GM06990 (cell line): Measurements from ENCODE around the gene INO80E.

Experiments used
- DNase-seq: peaks from one replicate; pipeline ENCODE4 v3.0.0-alpha.2; 2011; ENCODE audit not compliant: insufficient read length; ENCODE audit errors: extremely low read depth
- H3K27me3 ChIP-seq: replicated peaks from 2 replicates; pipeline ENCODE4 v1.6.0; 2011; ENCODE audit warnings: low read length; ENCODE audit not compliant: control insufficient read depth, insufficient read depth
- H3K36me3 ChIP-seq: 2 replicates; pipeline ENCODE4 v1.5.1; 2011; ENCODE audit warnings: low read length; ENCODE audit not compliant: control insufficient read depth, insufficient read depth
- H3K4me3 ChIP-seq: replicated peaks from 2 replicates; pipeline ENCODE4 v1.5.1; 2011; ENCODE audit warnings: low read depth, mild to moderate bottlenecking, control low read depth, low read length
- TF ChIP-seq, protein P1 (sequence below): IDR thresholded peaks from 2 replicates; pipeline ENCODE4 v1.5.1; 2011; ENCODE audit warnings: low read length, control low read depth, mild to moderate bottlenecking, inconsistent platforms; ENCODE audit not compliant: insufficient read depth, poor library complexity, severe bottlenecking

The INO80E gene

DNA sequence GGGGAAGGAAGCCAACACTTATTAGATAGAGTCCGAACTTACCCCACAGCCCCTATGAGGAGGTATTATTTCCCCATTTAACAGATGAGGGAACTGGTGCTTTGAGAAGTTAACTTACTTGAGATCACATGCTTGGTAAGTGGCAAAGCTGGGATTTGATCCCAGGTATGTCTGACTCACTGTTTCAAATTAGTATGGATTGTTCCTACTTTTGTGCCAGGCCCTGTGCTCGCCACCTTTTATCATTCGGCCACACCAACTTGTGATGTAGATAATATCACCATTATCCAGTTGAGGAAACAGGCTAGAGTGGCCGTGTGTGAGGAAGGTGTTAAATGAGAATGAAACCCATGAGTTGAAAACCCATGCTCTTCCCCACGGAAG is 11.3 kb upstream of the INO80E start:
- H3K27me3 ChIP-seq = no peaks in the 10 kb centered on the region
- TF ChIP-seq, protein P1, sequence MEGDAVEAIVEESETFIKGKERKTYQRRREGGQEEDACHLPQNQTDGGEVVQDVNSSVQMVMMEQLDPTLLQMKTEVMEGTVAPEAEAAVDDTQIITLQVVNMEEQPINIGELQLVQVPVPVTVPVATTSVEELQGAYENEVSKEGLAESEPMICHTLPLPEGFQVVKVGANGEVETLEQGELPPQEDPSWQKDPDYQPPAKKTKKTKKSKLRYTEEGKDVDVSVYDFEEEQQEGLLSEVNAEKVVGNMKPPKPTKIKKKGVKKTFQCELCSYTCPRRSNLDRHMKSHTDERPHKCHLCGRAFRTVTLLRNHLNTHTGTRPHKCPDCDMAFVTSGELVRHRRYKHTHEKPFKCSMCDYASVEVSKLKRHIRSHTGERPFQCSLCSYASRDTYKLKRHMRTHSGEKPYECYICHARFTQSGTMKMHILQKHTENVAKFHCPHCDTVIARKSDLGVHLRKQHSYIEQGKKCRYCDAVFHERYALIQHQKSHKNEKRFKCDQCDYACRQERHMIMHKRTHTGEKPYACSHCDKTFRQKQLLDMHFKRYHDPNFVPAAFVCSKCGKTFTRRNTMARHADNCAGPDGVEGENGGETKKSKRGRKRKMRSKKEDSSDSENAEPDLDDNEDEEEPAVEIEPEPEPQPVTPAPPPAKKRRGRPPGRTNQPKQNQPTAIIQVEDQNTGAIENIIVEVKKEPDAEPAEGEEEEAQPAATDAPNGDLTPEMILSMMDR = no peak
- no peak for DNase-seq
- H3K36me3 ChIP-seq = peaks cover 56% of the 10 kb centered on the region
- H3K4me3 ChIP-seq = no peak overlapping the region

- TF ChIP-seq, protein P1 = no peak
- Histone ChIP-seq H3K27me3 (no peaks in the 10 kb centered on the region), H3K36me3 (peaks cover 52% of the 10 kb centered on the region), H3K4me3 (no peak overlapping the region)
- no peak for DNase-seq
These were observed 10.7 kb upstream of the INO80E start for GRCh38 chr16:29985271-29985811.

DNA sequence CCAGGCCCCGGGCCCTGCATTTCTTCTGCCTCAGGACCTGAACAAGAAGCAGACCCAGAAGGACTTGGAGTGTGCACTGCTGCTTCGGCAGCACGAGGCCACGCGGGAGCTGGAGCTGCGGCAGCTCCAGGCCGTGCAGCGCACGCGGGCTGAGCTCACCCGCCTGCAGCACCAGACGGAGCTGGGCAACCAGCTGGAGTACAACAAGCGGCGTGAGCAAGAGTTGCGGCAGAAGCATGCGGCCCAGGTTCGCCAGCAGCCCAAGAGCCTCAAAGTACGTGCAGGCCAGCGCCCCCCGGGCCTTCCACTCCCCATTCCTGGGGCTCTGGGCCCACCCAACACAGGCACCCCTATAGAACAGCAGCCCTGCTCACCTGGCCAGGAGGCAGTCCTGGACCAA is 9.8 kb upstream of the INO80E start:
- no peak for DNase-seq
- TF ChIP-seq, protein P1 = no peak
- H3K36me3 ChIP-seq = peaks cover 54% of the 10 kb centered on the region
- no peak overlapping the region for H3K4me3 ChIP-seq
- no peaks in the 10 kb centered on the region for H3K27me3 ChIP-seq

DNA sequence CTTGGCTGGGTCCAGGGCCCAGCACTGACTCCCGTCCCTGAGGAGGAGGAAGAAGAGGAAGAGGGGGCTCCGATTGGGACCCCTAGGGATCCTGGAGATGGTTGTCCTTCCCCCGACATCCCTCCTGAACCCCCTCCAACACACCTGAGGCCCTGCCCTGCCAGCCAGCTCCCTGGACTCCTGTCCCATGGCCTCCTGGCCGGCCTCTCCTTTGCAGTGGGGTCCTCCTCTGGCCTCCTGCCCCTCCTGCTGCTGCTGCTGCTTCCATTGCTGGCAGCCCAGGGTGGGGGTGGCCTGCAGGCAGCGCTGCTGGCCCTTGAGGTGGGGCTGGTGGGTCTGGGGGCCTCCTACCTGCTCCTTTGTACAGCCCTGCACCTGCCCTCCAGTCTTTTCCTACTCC is 9.1 kb upstream of the INO80E start:
- H3K27me3 ChIP-seq = no peaks in the 10 kb centered on the region
- peaks cover 49% of the 10 kb centered on the region for H3K36me3 ChIP-seq
- no peak overlapping the region for H3K4me3 ChIP-seq
- DNase-seq = no peak
- TF ChIP-seq, protein P1 = no peak

DNA sequence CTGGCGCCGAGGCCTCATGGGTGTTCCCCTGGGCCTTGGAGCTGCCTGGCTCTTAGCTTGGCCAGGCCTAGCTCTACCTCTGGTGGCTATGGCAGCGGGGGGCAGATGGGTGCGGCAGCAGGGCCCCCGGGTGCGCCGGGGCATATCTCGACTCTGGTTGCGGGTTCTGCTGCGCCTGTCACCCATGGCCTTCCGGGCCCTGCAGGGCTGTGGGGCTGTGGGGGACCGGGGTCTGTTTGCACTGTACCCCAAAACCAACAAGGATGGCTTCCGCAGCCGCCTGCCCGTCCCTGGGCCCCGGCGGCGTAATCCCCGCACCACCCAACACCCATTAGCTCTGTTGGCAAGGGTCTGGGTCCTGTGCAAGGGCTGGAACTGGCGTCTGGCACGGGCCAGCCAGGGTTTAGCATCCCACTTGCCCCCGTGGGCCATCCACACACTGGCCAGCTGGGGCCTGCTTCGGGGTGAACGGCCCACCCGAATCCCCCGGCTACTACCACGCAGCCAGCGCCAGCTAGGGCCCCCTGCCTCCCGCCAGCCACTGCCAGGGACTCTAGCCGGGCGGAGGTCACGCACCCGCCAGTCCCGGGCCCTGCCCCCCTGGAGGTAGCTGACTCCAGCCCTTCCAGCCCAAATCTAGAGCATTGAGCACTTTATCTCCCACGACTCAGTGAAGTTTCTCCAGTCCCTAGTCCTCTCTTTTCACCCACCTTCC is 8.5 kb upstream of the INO80E start:
- DNase-seq = no peak
- TF ChIP-seq, protein P1 = no peak
- H3K36me3 ChIP-seq = peaks cover 51% of the 10 kb centered on the region
- H3K4me3 ChIP-seq = no peak overlapping the region
- H3K27me3 ChIP-seq = no peaks in the 10 kb centered on the region
